ENCODE results near the gene WDR38.

- TF ChIP-seq EZH2 (IDR thresholded peaks at IDR 0.05; ENCODE audit: borderline replicate concordance, low read length): no peak
- TF ChIP-seq CTCF (IDR thresholded peaks at IDR 0.05; ENCODE audit: low read length): no peak
Measured at GRCh38 chr9:124810663-124811355, 42.5 kb upstream of the WDR38 start.
